WTC11 (cell line): ENCODE data around the gene SMAD3.

Experiments
- ESRRA ChIP-seq: sonication (generic); formaldehyde crosslinking; IDR thresholded peaks from 2 replicates; pipeline ENCODE4 v1.8.1; 2022; ENCODE audit warnings: mild to moderate bottlenecking, missing genetic modification reagents, borderline replicate concordance
- FOXJ3 ChIP-seq: sonication (generic); formaldehyde crosslinking; IDR thresholded peaks from 2 replicates; pipeline ENCODE4 v1.9.0; 2021; ENCODE audit warnings: missing genetic modification reagents, mild to moderate bottlenecking, borderline replicate concordance
- JUN ChIP-seq: sonication (generic); formaldehyde crosslinking; IDR thresholded peaks from 2 replicates; pipeline ENCODE4 v1.8.0; 2023; ENCODE audit warnings: mild to moderate bottlenecking, missing genetic modification reagents
- MYBL2 ChIP-seq: sonication (generic); formaldehyde crosslinking; IDR thresholded peaks from 2 replicates; pipeline ENCODE4 v1.8.1; 2023; ENCODE audit warnings: mild to moderate bottlenecking, moderate library complexity, missing genetic modification reagents
- NFYB ChIP-seq: sonication (generic); formaldehyde crosslinking; conservative IDR thresholded peaks from 2 replicates; pipeline ENCODE4 v1.8.0; 2022; ENCODE audit warnings: low read depth, missing genetic modification reagents
- RELA ChIP-seq: sonication (generic); formaldehyde crosslinking; IDR thresholded peaks from 2 replicates; pipeline ENCODE4 v1.8.1; 2022; ENCODE audit warnings: missing genetic modification reagents, mild to moderate bottlenecking, borderline replicate concordance
- SP1 ChIP-seq: sonication (generic); formaldehyde crosslinking; conservative IDR thresholded peaks from 2 replicates; pipeline ENCODE4 v1.8.1; 2022; ENCODE audit warnings: missing genetic modification reagents
- ZBTB21 ChIP-seq: sonication (generic); formaldehyde crosslinking; IDR thresholded peaks from 2 replicates; pipeline ENCODE4 v1.8.1; 2023; ENCODE audit warnings: mild to moderate bottlenecking, missing genetic modification reagents, borderline replicate concordance
- ZNF138 ChIP-seq: sonication (generic); formaldehyde crosslinking; conservative IDR thresholded peaks from 2 replicates; pipeline ENCODE4 v1.8.1; 2022; ENCODE audit warnings: mild to moderate bottlenecking, moderate library complexity, missing genetic modification reagents
- TF ChIP-seq, protein P1 (sequence below): sonication (generic); formaldehyde crosslinking; IDR thresholded peaks from 2 replicates; pipeline ENCODE4 v1.8.0; 2023; ENCODE audit warnings: missing genetic modification reagents, mild to moderate bottlenecking, borderline replicate concordance
- TF ChIP-seq, protein P2 (sequence below): fragments of 200-600 bp; IDR thresholded peaks from 2 replicates; pipeline ENCODE4 v1.8.0; 2022; ENCODE audit warnings: antibody characterized with exemption
- TF ChIP-seq, protein P3 (sequence below): sonication (generic); formaldehyde crosslinking; IDR thresholded peaks from 2 replicates; pipeline ENCODE4 v1.8.0; 2022; ENCODE audit warnings: mild to moderate bottlenecking, missing genetic modification reagents
- TF ChIP-seq, protein P4 (sequence below): sonication (generic); formaldehyde crosslinking; IDR thresholded peaks from 2 replicates; pipeline ENCODE4 v1.8.1; 2023; ENCODE audit warnings: mild to moderate bottlenecking, missing genetic modification reagents, moderate library complexity

DNA sequence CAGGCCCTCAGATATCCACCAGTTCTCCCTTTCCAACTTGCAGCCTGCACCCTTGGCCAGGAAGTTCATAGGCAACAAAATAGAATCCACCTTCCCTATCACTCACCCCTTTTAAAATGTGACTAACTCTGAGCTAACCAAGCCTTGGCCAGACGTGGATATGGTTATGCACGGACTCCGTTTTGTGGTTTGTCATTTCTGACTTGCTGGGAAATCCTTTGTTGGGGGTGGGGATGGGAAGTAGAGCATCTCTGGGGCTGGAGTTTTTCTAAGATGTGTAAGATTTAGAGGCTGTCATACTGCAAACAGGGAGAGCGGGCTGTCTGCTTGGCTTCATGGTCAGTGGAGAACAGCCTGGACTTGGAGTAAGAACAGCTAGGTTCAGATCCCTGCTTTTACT, 62.6 kb downstream of the SMAD3 start:
- TF ChIP-seq, protein P1, sequence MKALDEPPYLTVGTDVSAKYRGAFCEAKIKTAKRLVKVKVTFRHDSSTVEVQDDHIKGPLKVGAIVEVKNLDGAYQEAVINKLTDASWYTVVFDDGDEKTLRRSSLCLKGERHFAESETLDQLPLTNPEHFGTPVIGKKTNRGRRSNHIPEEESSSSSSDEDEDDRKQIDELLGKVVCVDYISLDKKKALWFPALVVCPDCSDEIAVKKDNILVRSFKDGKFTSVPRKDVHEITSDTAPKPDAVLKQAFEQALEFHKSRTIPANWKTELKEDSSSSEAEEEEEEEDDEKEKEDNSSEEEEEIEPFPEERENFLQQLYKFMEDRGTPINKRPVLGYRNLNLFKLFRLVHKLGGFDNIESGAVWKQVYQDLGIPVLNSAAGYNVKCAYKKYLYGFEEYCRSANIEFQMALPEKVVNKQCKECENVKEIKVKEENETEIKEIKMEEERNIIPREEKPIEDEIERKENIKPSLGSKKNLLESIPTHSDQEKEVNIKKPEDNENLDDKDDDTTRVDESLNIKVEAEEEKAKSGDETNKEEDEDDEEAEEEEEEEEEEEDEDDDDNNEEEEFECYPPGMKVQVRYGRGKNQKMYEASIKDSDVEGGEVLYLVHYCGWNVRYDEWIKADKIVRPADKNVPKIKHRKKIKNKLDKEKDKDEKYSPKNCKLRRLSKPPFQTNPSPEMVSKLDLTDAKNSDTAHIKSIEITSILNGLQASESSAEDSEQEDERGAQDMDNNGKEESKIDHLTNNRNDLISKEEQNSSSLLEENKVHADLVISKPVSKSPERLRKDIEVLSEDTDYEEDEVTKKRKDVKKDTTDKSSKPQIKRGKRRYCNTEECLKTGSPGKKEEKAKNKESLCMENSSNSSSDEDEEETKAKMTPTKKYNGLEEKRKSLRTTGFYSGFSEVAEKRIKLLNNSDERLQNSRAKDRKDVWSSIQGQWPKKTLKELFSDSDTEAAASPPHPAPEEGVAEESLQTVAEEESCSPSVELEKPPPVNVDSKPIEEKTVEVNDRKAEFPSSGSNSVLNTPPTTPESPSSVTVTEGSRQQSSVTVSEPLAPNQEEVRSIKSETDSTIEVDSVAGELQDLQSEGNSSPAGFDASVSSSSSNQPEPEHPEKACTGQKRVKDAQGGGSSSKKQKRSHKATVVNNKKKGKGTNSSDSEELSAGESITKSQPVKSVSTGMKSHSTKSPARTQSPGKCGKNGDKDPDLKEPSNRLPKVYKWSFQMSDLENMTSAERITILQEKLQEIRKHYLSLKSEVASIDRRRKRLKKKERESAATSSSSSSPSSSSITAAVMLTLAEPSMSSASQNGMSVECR, result no peak
- TF ChIP-seq, protein P2, sequence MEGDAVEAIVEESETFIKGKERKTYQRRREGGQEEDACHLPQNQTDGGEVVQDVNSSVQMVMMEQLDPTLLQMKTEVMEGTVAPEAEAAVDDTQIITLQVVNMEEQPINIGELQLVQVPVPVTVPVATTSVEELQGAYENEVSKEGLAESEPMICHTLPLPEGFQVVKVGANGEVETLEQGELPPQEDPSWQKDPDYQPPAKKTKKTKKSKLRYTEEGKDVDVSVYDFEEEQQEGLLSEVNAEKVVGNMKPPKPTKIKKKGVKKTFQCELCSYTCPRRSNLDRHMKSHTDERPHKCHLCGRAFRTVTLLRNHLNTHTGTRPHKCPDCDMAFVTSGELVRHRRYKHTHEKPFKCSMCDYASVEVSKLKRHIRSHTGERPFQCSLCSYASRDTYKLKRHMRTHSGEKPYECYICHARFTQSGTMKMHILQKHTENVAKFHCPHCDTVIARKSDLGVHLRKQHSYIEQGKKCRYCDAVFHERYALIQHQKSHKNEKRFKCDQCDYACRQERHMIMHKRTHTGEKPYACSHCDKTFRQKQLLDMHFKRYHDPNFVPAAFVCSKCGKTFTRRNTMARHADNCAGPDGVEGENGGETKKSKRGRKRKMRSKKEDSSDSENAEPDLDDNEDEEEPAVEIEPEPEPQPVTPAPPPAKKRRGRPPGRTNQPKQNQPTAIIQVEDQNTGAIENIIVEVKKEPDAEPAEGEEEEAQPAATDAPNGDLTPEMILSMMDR, result no peak
- TF ChIP-seq ZBTB21 (CRISPR knock-in tag) (no peak), FOXJ3 (no peak), JUN (CRISPR knock-in tag) (no peak), NFYB (no peak), ZNF138 (no peak), MYBL2 (CRISPR knock-in tag) (no peak), ESRRA (CRISPR knock-in tag) (no peak), SP1 (CRISPR knock-in tag) (no peak), RELA (CRISPR knock-in tag) (no peak)
- TF ChIP-seq, protein P3, sequence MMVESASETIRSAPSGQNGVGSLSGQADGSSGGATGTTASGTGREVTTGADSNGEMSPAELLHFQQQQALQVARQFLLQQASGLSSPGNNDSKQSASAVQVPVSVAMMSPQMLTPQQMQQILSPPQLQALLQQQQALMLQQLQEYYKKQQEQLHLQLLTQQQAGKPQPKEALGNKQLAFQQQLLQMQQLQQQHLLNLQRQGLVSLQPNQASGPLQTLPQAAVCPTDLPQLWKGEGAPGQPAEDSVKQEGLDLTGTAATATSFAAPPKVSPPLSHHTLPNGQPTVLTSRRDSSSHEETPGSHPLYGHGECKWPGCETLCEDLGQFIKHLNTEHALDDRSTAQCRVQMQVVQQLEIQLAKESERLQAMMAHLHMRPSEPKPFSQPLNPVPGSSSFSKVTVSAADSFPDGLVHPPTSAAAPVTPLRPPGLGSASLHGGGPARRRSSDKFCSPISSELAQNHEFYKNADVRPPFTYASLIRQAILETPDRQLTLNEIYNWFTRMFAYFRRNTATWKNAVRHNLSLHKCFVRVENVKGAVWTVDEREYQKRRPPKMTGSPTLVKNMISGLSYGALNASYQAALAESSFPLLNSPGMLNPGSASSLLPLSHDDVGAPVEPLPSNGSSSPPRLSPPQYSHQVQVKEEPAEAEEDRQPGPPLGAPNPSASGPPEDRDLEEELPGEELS (CRISPR knock-in tag), result no peak
- TF ChIP-seq, protein P4, sequence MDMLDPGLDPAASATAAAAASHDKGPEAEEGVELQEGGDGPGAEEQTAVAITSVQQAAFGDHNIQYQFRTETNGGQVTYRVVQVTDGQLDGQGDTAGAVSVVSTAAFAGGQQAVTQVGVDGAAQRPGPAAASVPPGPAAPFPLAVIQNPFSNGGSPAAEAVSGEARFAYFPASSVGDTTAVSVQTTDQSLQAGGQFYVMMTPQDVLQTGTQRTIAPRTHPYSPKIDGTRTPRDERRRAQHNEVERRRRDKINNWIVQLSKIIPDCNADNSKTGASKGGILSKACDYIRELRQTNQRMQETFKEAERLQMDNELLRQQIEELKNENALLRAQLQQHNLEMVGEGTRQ (CRISPR knock-in tag), result no peak
